Left lung (tissue), 10 donors: ENCODE data around the gene ASTN2. TPM values are rescaled to one million over a fixed set of nuclear protein-coding genes. Genes with fewer than 3 reads are reported as not detected.

ENCODE experiments used
- ATAC-seq: fragments of 200-7000 bp; cut with Tn5 transposase; one replicate; pipeline ENCODE4 v1.9.1; 2020; ENCODE audit warnings: moderate library complexity
- DNase-seq, 4 donors: peaks; one replicate each; pipeline ENCODE4 v3.0.0-alpha.2; 2013 to 2020
- H3K27ac ChIP-seq, 2 donors: fragments of 200-600 bp; sonication (generic) in 1 of 2; one replicate each; pipeline versions ENCODE4 v1.5.0 to v1.8.0; 2020 to 2021
- H3K27me3 ChIP-seq, 2 donors: fragments of 200-600 bp; sonication (generic) in 1 of 2; one replicate each; pipeline versions ENCODE4 v1.5.0 to v1.8.0; 2020 to 2021
- H3K36me3 ChIP-seq, 2 donors: fragments of 200-600 bp; sonication (generic) in 1 of 2; one replicate each; pipeline versions ENCODE4 v1.5.0 to v1.8.0; 2020 to 2021
- H3K4me1 ChIP-seq, 2 donors: fragments of 200-600 bp; one replicate each; pipeline ENCODE4 v1.8.0; 2021
- H3K4me3 ChIP-seq, 2 donors: fragments of 200-600 bp; sonication (generic) in 1 of 2; one replicate each; pipeline versions ENCODE4 v1.5.0 to v1.8.0; 2020 to 2021; ENCODE audit warnings: mild to moderate bottlenecking in 1 of 2
- H3K9me3 ChIP-seq, 2 donors: fragments of 200-600 bp; sonication (generic) in 1 of 2; one replicate each; pipeline versions ENCODE4 v1.5.0 to v1.8.0; 2020 to 2021
- CTCF ChIP-seq, 2 donors: fragments of 200-600 bp; sonication (generic) in 1 of 2; IDR thresholded peaks; one replicate each; pipeline versions ENCODE4 v1.5.0 to v1.8.0; 2021; ENCODE audit warnings: antibody characterized with exemption in 2 of 2
- intact Hi-C, 2 donors: fragments of 100-400 bp; cut with DNase I; formaldehyde crosslinking; loops; one replicate each; pipeline versions ENCODE4 v1.11.2 to v1.14.2; 2022
- polyA plus RNA-seq, 6 donors: library from polyadenylated mRNA; unstranded; fragments of 120-200 nt; gene quantifications; one replicate each; pipeline ENCODE4 v1.2.1, GENCODE V29; 2013; ENCODE audit not compliant: insufficient read length in 6 of 6
- total RNA-seq, 2 donors: library from RNA; stranded (reverse); fragmentation: NEBNext Ultra II Directional; extraction: Animal tissue kit (Norgen Biotek cat#: 25700); gene quantifications; one replicate each; pipeline ENCODE4 v1.2.1, GENCODE V29; 2021
- donor health status: DM: no; HTN: yes; CAD: no.
- donor health status: DM: no; HTN: no; CAD: no.

ASTN2 gene
- total and polyA plus RNA-seq, 8 donors = 3.1 to 5.5 (median 4.5) TPM

- no peak for TF ChIP-seq CTCF (IDR thresholded peaks at IDR 0.05)
- DNase-seq (no peak), ATAC-seq (no peak)
- Histone ChIP-seq H3K4me1 (no peaks in the 10 kb centered on the region), H3K27ac (no peak overlapping the region), H3K4me3 (no peak overlapping the region), H3K9me3 (no peaks in the 10 kb centered on the region), H3K27me3 (no peaks in the 10 kb centered on the region), H3K36me3 (no peaks in the 10 kb centered on the region)
- intact Hi-C loops = no loop called here
These were observed 708.3 kb downstream of the ASTN2 start for GRCh38 chr9:116706310-116707290.

GRCh38 chr9:116705531-116705930 is 709.3 kb downstream of the ASTN2 start:
- TF ChIP-seq CTCF (IDR thresholded peaks at IDR 0.05) = no peak
- DNase-seq = no peak

DNA sequence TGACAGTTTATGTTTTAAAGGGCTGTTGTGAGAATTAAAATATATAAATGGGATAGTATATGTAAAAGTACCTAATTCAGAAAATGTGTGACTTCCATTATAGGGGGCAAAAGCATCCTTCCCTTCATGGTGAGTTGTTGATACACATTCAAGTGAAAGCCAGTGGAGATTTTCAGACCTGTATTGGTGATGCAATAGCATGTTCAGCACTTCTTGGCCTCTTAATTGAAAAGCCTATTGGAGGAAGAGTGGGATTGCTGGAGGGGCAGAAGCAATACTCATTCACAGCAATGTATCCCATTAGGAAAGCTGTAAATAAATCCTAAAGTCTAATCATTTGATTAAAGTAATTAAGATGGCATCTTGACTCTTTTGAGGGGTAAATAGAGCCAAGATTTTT is 710.4 kb downstream of the ASTN2 start:
- Histone ChIP-seq H3K9me3 (no peaks in the 10 kb centered on the region), H3K27me3 (no peaks in the 10 kb centered on the region), H3K4me1 (no peaks in the 10 kb centered on the region), H3K36me3 (peaks cover 0 to 9% of the 10 kb centered on the region in 2 donors), H3K4me3 (no peak overlapping the region), H3K27ac (no peak overlapping the region)
- DNase-seq (no peak), ATAC-seq (no peak)
- TF ChIP-seq CTCF (IDR thresholded peaks at IDR 0.05) = no peak
- intact Hi-C loops = no loop called here

More at GRCh38 chr9:116705531-116705930, 709.3 kb downstream of the ASTN2 start:
- Histone ChIP-seq H3K27ac (no peak overlapping the region), H3K4me1 (no peaks in the 10 kb centered on the region), H3K36me3 (no peaks in the 10 kb centered on the region), H3K4me3 (no peak overlapping the region), H3K27me3 (no peaks in the 10 kb centered on the region), H3K9me3 (no peaks in the 10 kb centered on the region)
- no peak for ATAC-seq
- intact Hi-C loops = no loop called here

DNA sequence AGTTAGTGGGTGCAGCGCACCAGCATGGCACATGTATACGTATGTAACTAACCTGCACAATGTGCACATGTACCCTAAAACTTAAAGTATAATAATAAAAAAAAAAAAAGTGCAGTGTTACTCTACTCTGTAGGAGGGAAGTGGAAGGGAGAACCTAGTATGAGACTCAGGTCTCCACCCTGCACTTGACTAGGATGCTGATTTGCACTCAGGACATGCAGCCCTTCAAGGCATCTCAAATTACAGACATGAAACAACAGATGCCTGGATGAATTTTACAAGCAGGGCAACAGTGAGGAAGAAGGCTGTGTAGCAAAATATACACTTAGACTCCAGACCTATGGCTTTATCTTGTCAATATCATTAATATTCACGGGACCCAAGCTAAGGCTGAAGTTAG is 711.2 kb downstream of the ASTN2 start:
- ATAC-seq = no peak
- Histone ChIP-seq H3K4me1 (no peaks in the 10 kb centered on the region), H3K27me3 (no peaks in the 10 kb centered on the region), H3K4me3 (no peak overlapping the region), H3K9me3 (no peaks in the 10 kb centered on the region), H3K36me3 (peaks cover 0 to 18% of the 10 kb centered on the region in 2 donors), H3K27ac (no peak overlapping the region)
- no peak for DNase-seq
- intact Hi-C loops = no loop called here
- no peak for TF ChIP-seq CTCF (IDR thresholded peaks at IDR 0.05)

DNA sequence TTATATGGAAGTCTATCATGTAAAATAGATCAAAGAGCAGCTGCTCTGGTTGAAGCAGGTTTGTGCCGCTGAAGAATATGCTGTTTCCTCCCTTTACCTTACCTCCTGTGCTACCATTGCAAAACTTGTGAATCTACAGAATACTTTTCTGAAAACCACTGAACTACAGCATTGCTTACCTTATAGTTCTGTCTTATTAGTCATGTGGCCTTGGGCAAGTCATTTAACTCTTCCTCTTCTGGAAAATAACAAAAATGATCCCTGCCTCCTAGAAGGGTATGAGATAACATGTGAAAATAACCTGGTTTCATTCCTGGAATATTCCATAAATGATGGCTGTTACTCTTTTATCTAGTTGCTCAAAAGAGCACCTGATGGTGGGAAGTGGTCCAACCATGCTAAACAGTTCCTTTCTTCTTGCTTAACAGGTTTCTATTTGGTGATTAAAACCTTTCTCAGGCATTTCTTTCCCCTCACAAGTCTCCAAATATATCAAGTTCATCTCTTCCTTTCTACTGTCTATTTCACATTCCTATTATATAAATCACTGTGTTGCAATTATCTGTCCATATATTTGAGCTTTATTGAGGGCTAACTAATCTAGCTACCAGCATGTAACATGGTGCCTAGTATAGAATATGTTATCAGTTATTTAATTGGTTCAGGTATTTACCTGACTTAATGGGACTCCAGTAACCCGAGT is 712.8 kb downstream of the ASTN2 start:
- Histone ChIP-seq H3K4me1 (no peaks in the 10 kb centered on the region), H3K9me3 (no peaks in the 10 kb centered on the region), H3K4me3 (no peak overlapping the region), H3K27me3 (no peaks in the 10 kb centered on the region), H3K36me3 (peaks cover 0 to 30% of the 10 kb centered on the region in 2 donors), H3K27ac (no peak overlapping the region)
- intact Hi-C loops = no loop called here
- DNase-seq = no peak
- TF ChIP-seq CTCF (IDR thresholded peaks at IDR 0.05) = no peak
- ATAC-seq = no peak
